Chondrocyte (in vitro differentiated cells): Measurements from ENCODE around the gene MAGIX. TPM values are rescaled to one million over a fixed set of nuclear protein-coding genes. Genes with fewer than 3 reads are reported as not detected.

Source experiments
- DNase-seq: peaks from one replicate; pipeline ENCODE4 v3.0.0; 2021; ENCODE audit warnings: mixed read lengths, low spot score
- H3K27ac Mint-ChIP-seq: one replicate; pipeline ENCODE4 v1.8.0; 2021; ENCODE audit warnings: mild to moderate bottlenecking, moderate library complexity, mixed read lengths; ENCODE audit not compliant: unreplicated experiment
- H3K27me3 Mint-ChIP-seq: 2 replicates; pipeline ENCODE4 v1.8.0; 2021; ENCODE audit warnings: low read depth, mixed read lengths
- H3K36me3 Mint-ChIP-seq: 2 replicates; pipeline ENCODE4 v1.8.0; 2021; ENCODE audit warnings: low read depth, mixed read lengths
- H3K4me1 Mint-ChIP-seq: 2 replicates; pipeline ENCODE4 v1.8.0; 2021; ENCODE audit warnings: low read depth, mild to moderate bottlenecking, mixed read lengths
- H3K4me3 Mint-ChIP-seq: one replicate; pipeline ENCODE4 v1.8.0; 2021; ENCODE audit warnings: mild to moderate bottlenecking, moderate library complexity, mixed read lengths; ENCODE audit not compliant: unreplicated experiment
- H3K9me3 Mint-ChIP-seq: 2 replicates; pipeline ENCODE4 v1.8.0; 2021; ENCODE audit warnings: low read depth, mixed read lengths
- total RNA-seq: library from RNA; stranded (reverse); gene quantifications from 3 replicates; pipeline ENCODE4 v1.2.1, GENCODE V29; 2021
- TF ChIP-seq, protein P1 (sequence below): fragments of 200-600 bp; sonication (generic); IDR thresholded peaks from 2 replicates; pipeline ENCODE4 v1.5.0; 2021; ENCODE audit warnings: antibody characterized with exemption, mild to moderate bottlenecking, moderate library complexity

MAGIX gene
- total RNA-seq, 1 donor from 2014 or later: 1.6 TPM

DNA sequence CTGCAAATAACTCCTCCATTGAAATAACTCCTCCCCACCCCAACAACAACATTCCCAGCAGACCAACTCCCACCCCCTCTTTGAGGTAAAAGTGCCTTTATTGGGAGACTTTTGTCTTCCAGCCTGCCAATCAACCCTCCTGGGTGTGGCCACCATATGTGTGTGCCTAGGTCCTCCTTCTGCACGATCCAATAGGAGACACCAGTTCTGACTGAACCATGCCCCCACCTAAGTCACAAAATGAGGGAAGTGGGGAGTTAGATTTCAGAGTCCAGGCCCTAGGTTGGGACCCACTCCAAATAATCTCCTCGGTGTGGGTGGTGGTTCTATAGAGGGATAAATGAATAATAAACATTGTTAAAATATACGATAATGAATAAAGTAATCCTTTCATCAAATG lies 12.2 kb downstream of the MAGIX start:
- no peak for DNase-seq
- TF ChIP-seq, protein P1, sequence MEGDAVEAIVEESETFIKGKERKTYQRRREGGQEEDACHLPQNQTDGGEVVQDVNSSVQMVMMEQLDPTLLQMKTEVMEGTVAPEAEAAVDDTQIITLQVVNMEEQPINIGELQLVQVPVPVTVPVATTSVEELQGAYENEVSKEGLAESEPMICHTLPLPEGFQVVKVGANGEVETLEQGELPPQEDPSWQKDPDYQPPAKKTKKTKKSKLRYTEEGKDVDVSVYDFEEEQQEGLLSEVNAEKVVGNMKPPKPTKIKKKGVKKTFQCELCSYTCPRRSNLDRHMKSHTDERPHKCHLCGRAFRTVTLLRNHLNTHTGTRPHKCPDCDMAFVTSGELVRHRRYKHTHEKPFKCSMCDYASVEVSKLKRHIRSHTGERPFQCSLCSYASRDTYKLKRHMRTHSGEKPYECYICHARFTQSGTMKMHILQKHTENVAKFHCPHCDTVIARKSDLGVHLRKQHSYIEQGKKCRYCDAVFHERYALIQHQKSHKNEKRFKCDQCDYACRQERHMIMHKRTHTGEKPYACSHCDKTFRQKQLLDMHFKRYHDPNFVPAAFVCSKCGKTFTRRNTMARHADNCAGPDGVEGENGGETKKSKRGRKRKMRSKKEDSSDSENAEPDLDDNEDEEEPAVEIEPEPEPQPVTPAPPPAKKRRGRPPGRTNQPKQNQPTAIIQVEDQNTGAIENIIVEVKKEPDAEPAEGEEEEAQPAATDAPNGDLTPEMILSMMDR: no peak
- Mint-ChIP-seq H3K4me1 (peaks cover 13% of the 10 kb centered on the region), H3K27ac (no peak overlapping the region), H3K4me3 (no peak overlapping the region), H3K36me3 (peaks cover 13% of the 10 kb centered on the region), H3K27me3 (no peaks in the 10 kb centered on the region), H3K9me3 (peaks cover 5% of the 10 kb centered on the region)

DNA sequence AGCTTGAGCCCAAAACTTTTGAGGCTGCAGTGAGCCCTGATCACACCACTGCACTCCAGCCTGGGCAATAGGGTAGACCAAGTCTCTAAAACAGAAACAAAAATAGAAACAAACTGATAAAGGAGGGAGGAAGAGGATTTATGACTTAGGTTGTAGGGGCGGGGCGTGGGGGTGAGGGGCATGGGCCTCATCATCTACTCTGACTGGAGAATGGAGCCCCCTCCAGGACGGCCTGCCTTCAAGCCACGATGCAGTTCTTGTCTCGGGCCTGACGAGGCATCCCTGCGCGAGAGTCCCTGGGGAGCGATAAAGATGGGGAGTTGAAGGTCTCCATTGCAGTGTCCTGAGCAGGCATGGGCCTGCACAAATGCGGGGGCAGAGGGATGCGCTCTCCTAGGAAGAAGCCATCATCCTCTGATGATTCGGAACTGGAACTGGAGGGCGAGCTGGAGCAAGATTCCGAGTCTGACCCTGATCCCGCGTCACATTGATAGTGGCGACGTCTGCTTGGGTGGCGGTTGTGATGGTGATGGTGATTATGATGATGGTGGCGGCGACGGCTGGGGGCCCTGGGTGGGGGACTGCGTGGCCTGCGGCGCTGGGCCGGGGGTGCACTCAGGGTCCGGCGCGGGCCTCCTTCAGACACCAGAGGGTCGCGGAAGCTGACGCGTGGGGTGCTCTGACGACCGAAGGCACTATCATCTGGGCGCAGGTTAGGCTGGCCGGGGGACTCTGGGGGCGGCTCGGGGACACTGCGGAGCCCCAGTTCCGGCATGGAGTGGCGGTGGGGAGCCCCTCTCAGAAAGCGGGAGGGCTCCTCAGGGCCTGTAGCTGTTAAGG lies 13.1 kb downstream of the MAGIX start:
- Mint-ChIP-seq H3K4me3 (no peak overlapping the region), H3K27ac (no peak overlapping the region), H3K9me3 (peaks cover 5% of the 10 kb centered on the region), H3K27me3 (no peaks in the 10 kb centered on the region), H3K4me1 (peaks cover 13% of the 10 kb centered on the region), H3K36me3 (peaks cover 13% of the 10 kb centered on the region)
- TF ChIP-seq, protein P1: no peak
- DNase-seq: no peak

DNA sequence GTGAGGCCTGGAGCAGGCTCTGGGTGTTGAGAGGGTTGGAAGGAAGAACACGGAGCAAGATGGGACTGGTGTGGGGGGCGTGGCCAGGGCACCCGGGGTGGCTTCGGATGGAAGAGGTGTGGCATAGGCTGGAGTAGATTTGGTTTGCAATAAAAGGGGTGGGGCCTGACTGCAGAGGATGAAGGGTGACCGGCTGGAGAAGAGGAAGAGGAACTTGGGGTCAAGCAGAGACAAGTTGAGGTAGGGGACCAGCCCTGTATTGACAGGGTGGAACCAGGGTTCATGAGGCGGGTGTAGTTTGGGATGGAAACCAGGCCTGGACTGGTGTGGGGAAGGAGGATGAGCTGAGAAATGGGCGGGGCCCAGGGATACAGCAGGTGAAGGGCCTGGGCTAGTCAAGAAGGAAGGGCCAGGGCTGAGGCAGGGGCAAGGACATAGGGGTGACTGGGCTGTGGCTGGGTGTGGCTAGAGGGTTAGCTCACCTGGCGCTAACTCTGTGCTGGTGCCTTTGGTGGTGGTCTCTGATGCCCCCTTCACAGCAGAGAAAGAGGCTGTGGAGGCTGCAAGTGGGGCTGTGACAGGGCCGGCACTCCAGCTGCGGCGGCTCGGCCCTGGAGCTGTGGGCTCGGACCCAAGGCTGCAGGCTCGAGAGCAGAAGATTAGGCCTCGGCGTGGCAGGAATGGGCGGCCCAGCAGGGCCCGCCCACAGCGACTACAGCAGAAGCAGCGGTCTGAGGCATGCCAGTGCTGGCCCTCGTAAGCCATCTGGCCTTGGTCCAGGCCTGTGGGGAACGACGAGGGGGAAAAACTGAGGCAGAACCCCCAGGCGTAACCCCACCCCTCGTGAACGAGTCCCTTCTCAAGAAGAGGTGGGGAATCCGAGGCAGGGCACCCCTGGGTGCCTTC lies 14.1 kb downstream of the MAGIX start:
- Mint-ChIP-seq H3K36me3 (peaks cover 13% of the 10 kb centered on the region), H3K9me3 (peaks cover 5% of the 10 kb centered on the region), H3K27ac (peak overlapping the region; percentile 41), H3K4me3 (no peak overlapping the region), H3K27me3 (no peaks in the 10 kb centered on the region), H3K4me1 (peaks cover 13% of the 10 kb centered on the region)
- TF ChIP-seq, protein P1: no peak
- no peak for DNase-seq

DNA sequence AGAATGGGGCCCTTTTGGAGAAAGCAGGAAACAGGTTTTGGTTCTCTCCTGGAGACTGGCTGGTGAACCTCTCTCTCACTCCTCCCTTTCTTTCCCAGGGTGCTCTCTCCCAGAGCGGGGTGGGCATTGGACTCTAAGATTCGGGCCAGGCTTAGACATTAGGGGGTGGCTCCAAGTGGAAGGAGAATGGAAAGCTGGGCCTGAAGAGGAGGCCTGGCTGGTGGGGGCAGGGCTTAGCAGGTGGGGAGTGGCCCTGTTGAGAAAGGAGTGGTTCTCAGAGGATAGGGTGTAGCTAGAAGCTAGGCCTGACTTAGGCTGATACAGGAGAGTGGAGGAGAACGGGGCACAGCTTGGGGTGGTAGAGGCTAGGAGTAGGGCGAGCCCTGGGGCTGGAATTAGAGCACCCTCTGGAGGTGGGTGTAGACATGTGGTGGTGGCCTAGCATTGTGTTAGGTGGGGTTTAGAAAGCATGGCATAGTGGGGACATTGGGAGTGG lies 14.8 kb downstream of the MAGIX start:
- TF ChIP-seq, protein P1: no peak
- H3K4me1 Mint-ChIP-seq: peaks cover 13% of the 10 kb centered on the region
- DNase-seq: no peak
- H3K36me3 Mint-ChIP-seq: peaks cover 16% of the 10 kb centered on the region
- no peaks in the 10 kb centered on the region for H3K27me3 Mint-ChIP-seq
- H3K9me3 Mint-ChIP-seq: peaks cover 5% of the 10 kb centered on the region
- H3K27ac Mint-ChIP-seq: peak overlapping the region; percentile 23
- H3K4me3 Mint-ChIP-seq: no peak overlapping the region

DNA sequence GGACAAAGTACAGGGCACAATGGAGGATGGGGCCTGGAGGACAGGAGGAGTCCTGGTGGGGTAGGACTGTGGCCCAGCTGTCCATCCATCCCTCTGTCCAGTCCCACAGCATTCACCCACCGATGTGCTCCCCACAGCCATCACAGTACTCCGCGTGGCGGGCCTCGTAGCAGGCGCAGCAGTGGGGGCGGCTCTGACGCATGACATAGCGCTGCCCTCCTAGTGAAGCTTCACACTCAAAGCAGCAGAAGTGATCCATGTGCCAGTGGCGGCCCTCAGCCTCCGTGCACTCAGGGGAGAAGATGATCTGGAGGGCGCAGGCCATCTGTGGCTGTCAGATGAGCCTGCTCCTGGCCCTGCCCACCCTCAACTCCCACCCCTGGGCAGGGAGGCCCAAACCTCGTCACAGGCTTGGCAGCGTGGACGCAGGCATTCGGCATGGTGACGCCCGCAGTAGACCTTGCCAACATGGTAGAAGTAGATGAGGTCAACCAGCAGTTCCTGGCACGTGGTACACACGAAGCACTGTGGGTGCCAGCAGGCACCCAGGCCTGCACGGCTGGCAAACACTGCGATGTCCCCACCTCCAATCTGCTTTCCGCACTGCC lies 15.4 kb downstream of the MAGIX start:
- Mint-ChIP-seq H3K9me3 (peaks cover 5% of the 10 kb centered on the region), H3K4me1 (peaks cover 9% of the 10 kb centered on the region), H3K36me3 (peaks cover 16% of the 10 kb centered on the region), H3K27ac (no peak overlapping the region), H3K4me3 (no peak overlapping the region), H3K27me3 (no peaks in the 10 kb centered on the region)
- DNase-seq: no peak
- TF ChIP-seq, protein P1: no peak
